Activated naive CD8-positive, alpha-beta T cell treated with anti-CD3 and anti-CD28 coated beads, Interleukin-2, amount 10 ng/mL, durations not matched to agents 7 days and 5 days (primary cell): Measurements from ENCODE around the gene HCRTR1. TPM values are rescaled to one million over a fixed set of nuclear protein-coding genes. Genes with fewer than 3 reads are reported as not detected.

Source experiments
- ATAC-seq: fragments of 150-1000 bp; cut with Tn5 transposase; one replicate; pipeline ENCODE4 v1.10.0; 2021; ENCODE audit warnings: low read depth, moderate library complexity
- POLR2A ChIA-PET: fragments of 350-600 bp; sonication (Branson Sonifier 250); formaldehyde crosslinking; loops from one replicate; lab custom pipeline; 2021; ENCODE audit warnings: antibody characterized with exemption; lab: Charles Lee
- DNase-seq: peaks from one replicate; pipeline ENCODE4 v3.0.0; 2021
- H3K27ac Mint-ChIP-seq: one replicate; pipeline ENCODE4 v1.8.0; 2022; ENCODE audit warnings: mild to moderate bottlenecking, mixed read lengths
- H3K27me3 Mint-ChIP-seq: one replicate; pipeline ENCODE4 v1.8.0; 2022; ENCODE audit warnings: mild to moderate bottlenecking, moderate library complexity, mixed read lengths
- H3K36me3 Mint-ChIP-seq: one replicate; pipeline ENCODE4 v1.8.0; 2021; ENCODE audit warnings: mild to moderate bottlenecking, mixed read lengths
- H3K4me1 Mint-ChIP-seq: one replicate; pipeline ENCODE4 v1.8.0; 2021; ENCODE audit warnings: mixed read lengths
- H3K4me3 Mint-ChIP-seq: one replicate; pipeline ENCODE4 v1.8.0; 2022; ENCODE audit warnings: mild to moderate bottlenecking, moderate library complexity, mixed read lengths
- H3K9me3 Mint-ChIP-seq: one replicate; pipeline ENCODE4 v1.8.0; 2021; ENCODE audit warnings: mixed read lengths
- total RNA-seq, 2 experiments: library from RNA; stranded (reverse); gene quantifications; one replicate each; pipeline ENCODE4 v1.2.3, GENCODE V29; 2021

HCRTR1 gene
- total RNA-seq, 2 experiments from 2014 or later: not detected

DNA sequence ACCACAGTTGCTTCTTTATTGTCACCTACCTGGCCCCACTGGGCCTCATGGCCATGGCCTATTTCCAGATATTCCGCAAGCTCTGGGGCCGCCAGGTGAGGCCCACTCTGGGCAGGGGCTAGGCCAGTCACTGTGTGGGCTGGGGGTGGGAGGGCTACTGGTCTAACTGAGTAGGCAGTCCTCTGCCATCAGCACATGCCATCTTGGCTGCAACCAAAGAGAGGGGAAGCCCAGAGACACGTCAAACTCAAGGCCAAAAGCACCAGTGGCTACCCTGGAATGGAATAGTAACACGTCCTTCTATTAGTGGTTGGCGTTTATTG lies 4.0 kb downstream of the HCRTR1 start:
- ATAC-seq (no peak), DNase-seq (no peak)
- no peaks in the 10 kb centered on the region for H3K9me3 Mint-ChIP-seq
- no peak overlapping the region for H3K4me3 Mint-ChIP-seq
- H3K36me3 Mint-ChIP-seq: no peaks in the 10 kb centered on the region
- peaks cover 10% of the 10 kb centered on the region for H3K4me1 Mint-ChIP-seq
- H3K27me3 Mint-ChIP-seq: peaks cover 19% of the 10 kb centered on the region
- H3K27ac Mint-ChIP-seq: peak overlapping the region; percentile 42
- POLR2A ChIA-PET: no interaction called here

DNA sequence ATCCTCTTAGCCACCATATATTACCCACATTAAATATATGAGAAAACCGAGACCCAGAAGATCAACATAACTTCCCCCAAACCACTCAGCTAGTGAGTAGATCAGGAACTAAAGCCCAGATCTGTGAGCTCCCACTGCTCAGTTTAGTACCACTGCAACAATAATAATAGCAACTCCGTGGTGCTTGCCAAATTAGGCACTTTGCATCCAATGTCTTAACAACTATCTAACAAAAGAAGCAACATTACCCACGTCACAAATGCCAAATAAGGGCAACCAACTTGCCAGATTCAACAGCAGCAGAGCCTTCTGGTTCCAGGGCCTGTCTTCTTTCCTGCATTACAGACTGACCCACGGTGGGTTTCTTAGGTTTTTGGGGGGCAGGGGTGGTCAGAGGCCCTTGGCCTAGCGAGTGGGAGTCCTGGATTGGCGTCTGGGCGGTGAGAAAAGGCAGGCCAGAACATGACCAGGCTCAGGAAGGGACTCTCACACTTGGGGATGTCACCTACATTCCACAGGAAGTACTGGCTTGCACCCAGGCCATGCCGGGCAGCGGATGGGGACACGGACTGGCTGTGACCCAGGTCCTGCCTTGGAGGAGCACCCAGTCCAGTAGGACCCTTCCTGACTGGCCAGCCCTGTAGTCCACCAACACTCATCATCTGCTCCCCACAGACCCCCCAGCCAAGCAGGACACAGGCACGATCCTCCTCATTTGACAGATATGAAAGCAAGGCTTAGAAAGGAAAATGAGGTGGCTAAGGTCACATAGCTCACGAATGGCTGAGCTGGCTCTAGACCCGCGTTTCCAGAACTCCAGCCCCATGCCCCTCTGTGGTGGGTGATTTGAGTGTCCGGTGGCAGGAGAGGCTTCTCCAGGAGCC lies 4.6 kb downstream of the HCRTR1 start:
- Mint-ChIP-seq H3K36me3 (peaks cover 2% of the 10 kb centered on the region), H3K27me3 (peaks cover 13% of the 10 kb centered on the region), H3K27ac (peak overlapping the region; percentile 42), H3K4me1 (peaks cover 10% of the 10 kb centered on the region), H3K4me3 (no peak overlapping the region), H3K9me3 (no peaks in the 10 kb centered on the region)
- DNase-seq: no peak
- no peak for ATAC-seq
- POLR2A ChIA-PET: no interaction called here

DNA sequence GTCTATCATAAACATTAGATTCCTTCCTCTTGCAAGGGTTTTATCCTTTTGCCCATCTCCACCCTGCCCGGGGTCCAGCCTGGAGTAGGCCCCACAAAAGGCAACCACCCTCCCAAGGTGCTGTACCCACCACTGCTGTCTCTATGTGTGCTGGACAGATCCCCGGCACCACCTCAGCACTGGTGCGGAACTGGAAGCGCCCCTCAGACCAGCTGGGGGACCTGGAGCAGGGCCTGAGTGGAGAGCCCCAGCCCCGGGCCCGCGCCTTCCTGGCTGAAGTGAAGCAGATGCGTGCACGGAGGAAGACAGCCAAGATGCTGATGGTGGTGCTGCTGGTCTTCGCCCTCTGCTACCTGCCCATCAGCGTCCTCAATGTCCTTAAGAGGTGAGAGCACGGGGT lies 5.9 kb downstream of the HCRTR1 start:
- no peak overlapping the region for H3K27ac Mint-ChIP-seq
- POLR2A ChIA-PET: no interaction called here
- H3K36me3 Mint-ChIP-seq: peaks cover 2% of the 10 kb centered on the region
- no peak overlapping the region for H3K4me3 Mint-ChIP-seq
- H3K9me3 Mint-ChIP-seq: no peaks in the 10 kb centered on the region
- peaks cover 8% of the 10 kb centered on the region for H3K4me1 Mint-ChIP-seq
- no peak for DNase-seq
- ATAC-seq: no peak
- peaks cover 9% of the 10 kb centered on the region for H3K27me3 Mint-ChIP-seq

DNA sequence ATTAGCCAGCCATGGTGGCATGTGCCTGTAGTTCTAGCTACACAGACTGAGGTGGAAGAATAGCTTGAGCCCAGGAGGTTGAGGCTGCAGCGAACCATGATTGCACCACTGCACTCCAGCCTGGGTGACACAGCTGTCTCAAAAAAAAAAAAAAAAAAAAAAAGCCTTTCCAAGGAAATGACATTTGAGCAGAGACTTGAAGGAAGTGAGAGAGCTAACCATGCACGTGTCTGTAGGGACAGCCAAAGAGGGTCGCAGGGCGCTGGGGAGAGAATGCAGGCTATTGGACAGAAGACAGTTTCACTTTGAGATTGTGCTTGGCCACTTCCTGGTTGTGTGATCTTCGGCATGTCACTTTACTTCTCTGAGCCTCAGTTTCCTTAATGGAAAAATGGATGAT lies 6.8 kb downstream of the HCRTR1 start:
- H3K4me1 Mint-ChIP-seq: peaks cover 8% of the 10 kb centered on the region
- H3K27me3 Mint-ChIP-seq: no peaks in the 10 kb centered on the region
- H3K9me3 Mint-ChIP-seq: no peaks in the 10 kb centered on the region
- no peak overlapping the region for H3K4me3 Mint-ChIP-seq
- H3K27ac Mint-ChIP-seq: no peak overlapping the region
- DNase-seq (no peak), ATAC-seq (no peak)
- POLR2A ChIA-PET: interaction anchor here (0.6 kb wide), 1 partner anchor 15 kb away, joined by 3 read pairs; no protein-coding TSS in a partner anchor
- peaks cover 2% of the 10 kb centered on the region for H3K36me3 Mint-ChIP-seq

DNA sequence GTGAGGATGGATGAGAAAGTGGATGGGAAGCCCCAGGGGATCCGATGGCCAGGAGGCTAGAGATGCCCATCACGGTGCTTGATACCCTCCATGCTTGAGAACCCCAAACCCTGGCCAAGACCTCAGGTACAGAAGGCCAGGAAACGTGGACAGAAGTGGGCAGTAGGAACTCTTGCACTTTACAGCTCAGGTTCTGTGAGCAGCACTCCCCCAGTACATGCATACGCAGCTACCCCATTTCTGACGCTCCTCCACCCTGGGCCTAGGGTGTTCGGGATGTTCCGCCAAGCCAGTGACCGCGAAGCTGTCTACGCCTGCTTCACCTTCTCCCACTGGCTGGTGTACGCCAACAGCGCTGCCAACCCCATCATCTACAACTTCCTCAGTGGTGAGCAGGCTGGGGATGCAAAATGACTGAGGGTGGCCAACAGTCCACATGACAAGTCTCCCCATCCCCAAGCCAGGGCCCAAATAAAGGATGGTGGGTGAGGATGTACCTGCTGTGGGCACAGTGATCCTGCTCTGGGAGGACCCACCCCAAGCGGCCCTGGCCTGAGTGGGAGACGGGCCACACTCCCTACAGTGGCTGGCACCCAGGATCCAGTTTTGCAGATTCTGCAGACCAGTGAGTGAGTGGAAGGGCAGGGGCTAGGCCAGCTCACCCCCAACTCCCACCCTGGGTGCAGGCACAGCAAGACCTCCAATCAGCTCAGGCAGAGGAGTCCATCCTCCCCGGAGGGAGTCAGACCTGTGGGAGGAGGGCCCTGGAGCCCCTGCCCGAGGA lies 7.4 kb downstream of the HCRTR1 start:
- no peaks in the 10 kb centered on the region for H3K27me3 Mint-ChIP-seq
- no peak overlapping the region for H3K4me3 Mint-ChIP-seq
- no peak overlapping the region for H3K27ac Mint-ChIP-seq
- peaks cover 8% of the 10 kb centered on the region for H3K4me1 Mint-ChIP-seq
- ATAC-seq: no peak
- peaks cover 2% of the 10 kb centered on the region for H3K36me3 Mint-ChIP-seq
- no peak for DNase-seq
- no peaks in the 10 kb centered on the region for H3K9me3 Mint-ChIP-seq
- POLR2A ChIA-PET: interaction anchor here (0.6 kb wide), 1 partner anchor 14 kb away, joined by 3 read pairs; no protein-coding TSS in a partner anchor

DNA sequence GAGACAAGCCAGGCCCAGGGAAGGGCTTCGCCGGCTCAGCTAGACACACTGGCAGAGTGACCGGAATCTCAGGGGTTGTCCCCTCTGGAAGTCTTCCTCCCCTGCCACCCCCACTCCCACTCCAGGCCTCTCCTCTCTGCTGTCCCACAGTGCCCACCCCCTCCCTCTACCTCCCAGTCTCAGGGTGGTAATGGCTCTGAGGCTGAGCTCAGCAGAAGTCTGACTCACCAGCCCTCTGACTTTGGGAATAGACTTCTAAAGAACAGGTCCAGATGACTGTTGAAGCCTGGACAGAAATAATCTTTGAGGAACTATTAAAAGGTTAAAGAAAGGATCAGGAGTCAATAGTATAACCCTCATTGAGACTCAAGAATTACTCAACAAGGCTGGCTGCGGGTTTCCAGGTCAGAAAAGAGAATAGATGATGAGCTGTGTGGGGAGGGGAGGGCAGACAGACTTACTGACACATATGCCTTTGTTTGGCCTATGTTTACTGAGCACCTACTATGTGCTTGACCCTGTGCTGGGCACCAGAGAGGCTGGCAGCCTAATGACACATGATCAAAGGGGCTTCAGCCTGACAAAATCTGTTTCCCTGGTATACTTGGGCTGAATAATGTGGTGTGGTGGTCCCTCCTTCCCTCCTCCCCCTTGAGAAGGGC lies 8.2 kb downstream of the HCRTR1 start:
- DNase-seq (no peak), ATAC-seq (no peak)
- H3K4me3 Mint-ChIP-seq: no peak overlapping the region
- H3K27ac Mint-ChIP-seq: no peak overlapping the region
- peaks cover 9% of the 10 kb centered on the region for H3K36me3 Mint-ChIP-seq
- H3K27me3 Mint-ChIP-seq: no peaks in the 10 kb centered on the region
- no peaks in the 10 kb centered on the region for H3K9me3 Mint-ChIP-seq
- H3K4me1 Mint-ChIP-seq: peaks cover 8% of the 10 kb centered on the region
- POLR2A ChIA-PET: no interaction called here

DNA sequence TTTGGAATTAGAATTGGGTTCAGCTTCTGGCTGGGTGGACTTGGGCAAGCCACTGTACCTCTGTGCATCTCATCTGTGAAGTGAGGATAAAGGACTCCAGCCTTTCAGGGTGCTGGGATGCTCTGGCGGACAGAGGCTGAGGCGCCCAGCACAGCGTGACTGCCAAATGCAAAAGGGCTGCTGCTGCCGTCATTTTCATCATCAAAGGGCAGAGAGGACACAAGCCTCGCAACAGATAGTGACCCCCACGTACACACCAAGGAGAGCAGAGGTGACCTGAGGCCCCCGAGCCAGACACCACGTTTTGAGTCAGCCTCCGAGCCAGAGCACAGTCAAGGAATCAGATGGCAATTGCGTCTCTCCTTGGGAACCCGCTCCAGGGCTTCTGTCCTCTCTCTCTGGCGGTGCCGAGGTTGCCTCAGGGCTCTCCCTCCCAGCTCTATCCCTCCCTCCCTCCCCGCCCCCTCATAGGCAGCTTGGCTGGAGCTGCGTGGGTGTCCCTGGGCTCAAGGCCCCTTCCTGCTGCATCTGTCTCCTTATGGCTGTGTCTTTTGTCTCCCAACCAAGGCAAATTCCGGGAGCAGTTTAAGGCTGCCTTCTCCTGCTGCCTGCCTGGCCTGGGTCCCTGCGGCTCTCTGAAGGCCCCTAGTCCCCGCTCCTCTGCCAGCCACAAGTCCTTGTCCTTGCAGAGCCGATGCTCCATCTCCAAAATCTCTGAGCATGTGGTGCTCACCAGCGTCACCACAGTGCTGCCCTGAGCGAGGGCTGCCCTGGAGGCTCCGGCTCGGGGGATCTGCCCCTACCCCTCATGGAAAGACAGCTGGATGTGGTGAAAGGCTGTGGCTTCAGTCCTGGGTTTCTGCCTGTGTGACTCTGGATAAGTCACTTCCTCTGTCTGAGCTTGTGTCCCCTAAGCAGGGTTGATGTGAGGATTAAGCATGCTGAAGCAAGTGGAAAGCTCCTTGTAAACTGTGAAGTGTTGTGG lies 9.0 kb downstream of the HCRTR1 start:
- DNase-seq (no peak), ATAC-seq (no peak)
- Mint-ChIP-seq H3K27ac (no peak overlapping the region), H3K9me3 (no peaks in the 10 kb centered on the region), H3K4me3 (no peak overlapping the region), H3K27me3 (no peaks in the 10 kb centered on the region), H3K4me1 (peaks cover 8% of the 10 kb centered on the region), H3K36me3 (peaks cover 9% of the 10 kb centered on the region)
- POLR2A ChIA-PET: no interaction called here

DNA sequence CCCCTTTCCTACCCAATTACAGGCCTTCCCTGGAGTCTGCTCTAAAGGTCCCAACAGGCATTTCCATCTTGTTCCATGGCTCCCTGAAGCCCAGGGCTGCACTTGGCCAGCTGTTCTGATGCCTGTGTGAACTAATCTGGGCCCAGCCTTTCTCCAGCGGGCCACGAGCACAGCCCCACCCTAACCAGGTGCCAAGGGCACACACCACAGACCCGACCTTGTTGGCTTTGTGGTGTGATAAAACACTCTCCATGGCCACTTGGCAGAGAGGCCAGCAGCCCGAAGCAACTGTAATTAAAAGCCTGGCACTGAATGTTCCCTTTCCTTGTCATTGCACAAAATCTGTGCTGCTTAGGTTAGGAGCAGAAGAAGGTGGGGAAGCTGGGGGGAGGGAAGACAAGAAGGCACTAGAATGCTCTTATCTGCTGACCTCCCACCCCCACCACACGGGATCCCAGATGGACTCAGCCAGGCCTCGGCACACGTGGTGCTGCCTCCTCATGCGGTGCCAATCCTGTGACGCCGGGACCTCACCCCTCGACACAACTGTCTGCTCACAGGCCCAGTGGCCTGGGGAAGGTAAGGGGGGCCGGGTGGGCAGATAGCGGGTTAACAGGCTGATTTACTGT lies 9.9 kb downstream of the HCRTR1 start:
- POLR2A ChIA-PET: no interaction called here
- no peaks in the 10 kb centered on the region for H3K27me3 Mint-ChIP-seq
- H3K9me3 Mint-ChIP-seq: no peaks in the 10 kb centered on the region
- no peak overlapping the region for H3K27ac Mint-ChIP-seq
- H3K36me3 Mint-ChIP-seq: peaks cover 9% of the 10 kb centered on the region
- peaks cover 8% of the 10 kb centered on the region for H3K4me1 Mint-ChIP-seq
- ATAC-seq (no peak), DNase-seq (no peak)
- no peak overlapping the region for H3K4me3 Mint-ChIP-seq

DNA sequence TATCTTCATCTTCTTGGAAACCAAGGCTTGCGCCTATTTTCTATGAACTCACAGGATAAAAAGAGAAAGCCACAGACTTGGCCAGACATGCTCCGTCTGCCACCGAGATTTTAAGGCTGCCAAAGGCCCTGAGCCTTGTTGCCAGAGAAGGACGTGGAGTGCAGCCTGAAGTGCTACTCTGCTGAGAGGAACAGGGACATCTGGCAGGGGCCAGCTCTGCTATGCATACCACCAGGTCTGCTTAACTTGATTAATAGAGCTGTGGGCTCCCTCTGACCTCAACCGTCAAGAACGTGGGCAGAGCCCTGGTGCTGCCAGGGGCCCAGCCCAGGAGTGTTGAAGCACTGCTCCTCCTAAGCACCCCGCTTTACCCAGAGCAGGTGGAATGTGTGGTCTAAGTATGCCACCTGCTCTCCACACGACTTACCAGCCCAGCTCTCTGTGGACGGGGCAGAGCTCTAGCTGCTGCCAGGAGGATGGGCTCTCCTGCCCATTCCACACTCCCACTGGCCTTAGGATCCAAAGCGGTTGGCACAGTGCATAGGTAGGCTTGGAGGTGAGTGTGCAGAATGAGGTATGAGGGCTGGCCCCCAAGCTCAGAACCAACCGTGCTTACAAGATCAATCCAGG lies 10.6 kb downstream of the HCRTR1 start:
- POLR2A ChIA-PET: no interaction called here
- H3K4me1 Mint-ChIP-seq: peaks cover 8% of the 10 kb centered on the region
- no peak for DNase-seq
- H3K27me3 Mint-ChIP-seq: no peaks in the 10 kb centered on the region
- peaks cover 9% of the 10 kb centered on the region for H3K36me3 Mint-ChIP-seq
- no peak overlapping the region for H3K4me3 Mint-ChIP-seq
- no peak overlapping the region for H3K27ac Mint-ChIP-seq
- H3K9me3 Mint-ChIP-seq: no peaks in the 10 kb centered on the region
- ATAC-seq: no peak

DNA sequence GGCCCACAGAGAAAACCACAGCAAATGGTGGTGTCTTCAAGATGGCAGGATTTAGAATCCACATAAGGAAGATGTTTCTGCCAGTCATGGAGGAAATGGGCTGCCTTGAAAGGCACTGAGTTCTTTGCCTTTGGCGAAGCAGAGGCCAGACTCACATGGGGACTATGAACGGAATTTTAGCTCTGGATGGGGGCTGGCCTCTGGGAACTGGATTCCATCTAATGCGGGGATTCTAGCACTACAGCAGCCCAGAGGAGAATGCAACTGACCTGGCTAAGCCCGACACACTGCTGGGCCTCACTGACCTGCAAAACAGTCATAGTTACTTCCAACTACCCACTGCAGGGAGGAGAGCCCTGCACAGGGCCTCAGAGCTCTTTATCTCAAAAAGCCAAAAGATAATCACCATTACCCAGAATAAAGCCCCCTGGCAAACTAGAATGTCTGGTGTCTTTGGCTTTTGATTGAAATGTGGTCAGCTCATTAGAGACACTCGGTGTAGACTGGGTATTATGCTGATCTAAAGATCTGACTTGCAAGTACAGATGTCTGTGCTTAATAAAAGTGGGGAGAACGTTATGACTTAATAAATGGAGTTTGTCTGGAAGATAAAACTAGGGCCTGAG lies 11.6 kb downstream of the HCRTR1 start:
- POLR2A ChIA-PET: no interaction called here
- no peak for ATAC-seq
- H3K36me3 Mint-ChIP-seq: peaks cover 9% of the 10 kb centered on the region

DNA sequence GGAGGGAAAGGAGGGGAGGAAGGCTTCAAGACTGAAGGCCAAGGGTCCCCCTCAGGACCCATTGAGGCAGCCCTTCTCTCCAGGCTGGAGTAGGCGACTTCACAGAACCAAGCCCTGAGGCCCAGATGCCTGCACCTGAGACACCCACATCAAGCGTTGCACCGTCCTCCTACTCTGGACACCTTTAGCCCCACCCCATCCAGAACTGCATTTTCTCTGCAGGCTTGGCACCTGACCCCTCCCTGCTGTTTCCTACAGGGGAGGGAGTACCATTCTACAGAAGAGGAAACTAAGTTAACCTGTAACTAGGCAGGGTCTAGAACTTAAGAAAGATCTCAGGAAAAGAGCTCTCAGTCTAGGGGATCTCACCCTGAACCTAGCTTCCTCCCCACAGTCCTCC lies 15.2 kb downstream of the HCRTR1 start:
- Mint-ChIP-seq H3K27ac (no peak overlapping the region), H3K4me3 (no peak overlapping the region), H3K4me1 (peaks cover 10% of the 10 kb centered on the region), H3K9me3 (no peaks in the 10 kb centered on the region), H3K36me3 (peaks cover 7% of the 10 kb centered on the region), H3K27me3 (no peaks in the 10 kb centered on the region)
- POLR2A ChIA-PET: no interaction called here
- DNase-seq (no peak), ATAC-seq (no peak)

More for the DNA sequence above, 11.6 kb downstream of the HCRTR1 start:
- DNase-seq: no peak
- Mint-ChIP-seq H3K9me3 (no peaks in the 10 kb centered on the region), H3K4me3 (no peak overlapping the region), H3K4me1 (peaks cover 8% of the 10 kb centered on the region), H3K27ac (no peak overlapping the region), H3K27me3 (no peaks in the 10 kb centered on the region)

DNA sequence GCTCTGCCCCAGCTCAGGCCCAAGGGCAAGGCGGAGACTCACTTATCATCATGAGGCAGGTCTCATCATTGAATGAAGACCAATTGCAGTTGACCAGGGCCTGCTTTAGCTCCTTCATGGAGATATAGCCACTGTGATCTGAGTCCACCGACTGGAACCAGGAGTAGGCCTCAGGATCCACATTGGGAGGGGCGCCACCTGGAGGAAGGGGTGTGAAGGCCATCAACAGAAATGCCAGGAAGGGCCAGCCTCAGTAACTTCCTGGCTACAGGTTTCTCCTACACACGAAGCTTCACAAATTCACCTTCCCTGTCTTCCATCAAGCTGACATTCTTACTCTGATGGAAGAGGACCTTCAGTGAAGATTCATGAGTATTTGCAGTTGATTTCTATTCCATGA lies 15.6 kb downstream of the HCRTR1 start:
- DNase-seq: peak; percentile 52
- no peak overlapping the region for H3K4me3 Mint-ChIP-seq
- POLR2A ChIA-PET: no interaction called here
- H3K9me3 Mint-ChIP-seq: no peaks in the 10 kb centered on the region
- peaks cover 7% of the 10 kb centered on the region for H3K36me3 Mint-ChIP-seq
- H3K4me1 Mint-ChIP-seq: peaks cover 14% of the 10 kb centered on the region
- no peaks in the 10 kb centered on the region for H3K27me3 Mint-ChIP-seq
- no peak overlapping the region for H3K27ac Mint-ChIP-seq
- no peak for ATAC-seq
